Measurements from ENCODE around the gene FOXN3. TPM values are rescaled to one million over a fixed set of nuclear protein-coding genes. Genes with fewer than 3 reads are reported as not detected.

Gene FOXN3
- total and polyA plus RNA-seq, 2 donors (not counting 1 experiment from before 2014, with no cell fraction given): 27.9 to 33.3 TPM

- peak overlapping the region; percentile 27 for H2AFZ ChIP-seq (ENCODE audit: low read length)
- H3K9ac ChIP-seq (ENCODE audit: insufficient read depth, low read length): no peak overlapping the region
- no peak overlapping the region for H3K4me2 ChIP-seq (ENCODE audit: extremely low read depth, insufficient read depth, low read length)
- H3K4me3 ChIP-seq (replicated peaks in 1 of 4; ENCODE audit: control extremely low read depth in 1 of 4, insufficient read depth in 1 of 4, low read depth in 3 of 4, low read length in 4 of 4): no peak overlapping the region
- no peak for DNase-seq (ENCODE audit: low read depth in 2 of 2)
- no peaks in the 10 kb centered on the region for H3K36me3 ChIP-seq (ENCODE audit: control insufficient read depth, insufficient read depth, low read length)
- H4K20me1 ChIP-seq (ENCODE audit: control insufficient read depth, extremely low read depth, insufficient read depth, low read length): no peaks in the 10 kb centered on the region
- H3K27ac ChIP-seq (ENCODE audit: insufficient read depth, low read length): peak overlapping the region; percentile 40
- H3K9me3 ChIP-seq (ENCODE audit: control insufficient read depth, insufficient read depth, low read depth, low read length): no peaks in the 10 kb centered on the region
- H3K4me1 ChIP-seq (ENCODE audit: control insufficient read depth, extremely low read depth, insufficient read depth, low read length): peaks cover 2% of the 10 kb centered on the region
- no peaks in the 10 kb centered on the region for H3K27me3 ChIP-seq (ENCODE audit: control insufficient read depth, insufficient read depth, low read length)
- TF ChIP-seq EZH2 (IDR thresholded peaks at IDR 0.05; ENCODE audit: low read length, missing control alignments): no peak
- no peak for TF ChIP-seq CTCF (conservative IDR thresholded peaks at IDR 0.05 in 1 of 2, IDR thresholded peaks at IDR 0.05 in 1 of 2; ENCODE audit: low read depth in 1 of 2, low read length in 2 of 2)
- no peaks in the 10 kb centered on the region for H3K79me2 ChIP-seq (ENCODE audit: control insufficient read depth, insufficient read depth, low read length)
These were observed 65.9 kb downstream of the FOXN3 start for GRCh38 chr14:89351221-89351515.

- Histone ChIP-seq H3K4me1 (ENCODE audit: control insufficient read depth, extremely low read depth, insufficient read depth, low read length) (peaks cover 2% of the 10 kb centered on the region), H3K4me2 (ENCODE audit: extremely low read depth, insufficient read depth, low read length) (no peak overlapping the region), H3K79me2 (ENCODE audit: control insufficient read depth, insufficient read depth, low read length) (no peaks in the 10 kb centered on the region), H3K9me3 (ENCODE audit: control insufficient read depth, insufficient read depth, low read depth, low read length) (no peaks in the 10 kb centered on the region), H3K27me3 (ENCODE audit: control insufficient read depth, insufficient read depth, low read length) (no peaks in the 10 kb centered on the region), H2AFZ (ENCODE audit: low read length) (no peak overlapping the region), H3K9ac (ENCODE audit: insufficient read depth, low read length) (no peak overlapping the region), H4K20me1 (ENCODE audit: control insufficient read depth, extremely low read depth, insufficient read depth, low read length) (no peaks in the 10 kb centered on the region), H3K27ac (ENCODE audit: insufficient read depth, low read length) (no peak overlapping the region), H3K36me3 (ENCODE audit: control insufficient read depth, insufficient read depth, low read length) (no peaks in the 10 kb centered on the region), H3K4me3 (replicated peaks in 1 of 4; ENCODE audit: control extremely low read depth in 1 of 4, insufficient read depth in 1 of 4, low read depth in 3 of 4, low read length in 4 of 4) (no peak overlapping the region)
- TF ChIP-seq CTCF (conservative IDR thresholded peaks at IDR 0.05 in 1 of 2, IDR thresholded peaks at IDR 0.05 in 1 of 2; ENCODE audit: low read depth in 1 of 2, low read length in 2 of 2): no peak
- no peak for TF ChIP-seq EZH2 (IDR thresholded peaks at IDR 0.05; ENCODE audit: low read length, missing control alignments)
- no peak for DNase-seq (ENCODE audit: low read depth in 2 of 2)
These were observed 66.9 kb downstream of the FOXN3 start for GRCh38 chr14:89350152-89350551.

- H3K4me1 ChIP-seq (ENCODE audit: control insufficient read depth, extremely low read depth, insufficient read depth, low read length): peaks cover 2% of the 10 kb centered on the region
- no peak overlapping the region for H3K4me3 ChIP-seq (replicated peaks in 1 of 4; ENCODE audit: control extremely low read depth in 1 of 4, insufficient read depth in 1 of 4, low read depth in 3 of 4, low read length in 4 of 4)
- H3K27me3 ChIP-seq (ENCODE audit: control insufficient read depth, insufficient read depth, low read length): no peaks in the 10 kb centered on the region
- no peaks in the 10 kb centered on the region for H3K9me3 ChIP-seq (ENCODE audit: control insufficient read depth, insufficient read depth, low read depth, low read length)
- no peak overlapping the region for H3K27ac ChIP-seq (ENCODE audit: insufficient read depth, low read length)
- no peaks in the 10 kb centered on the region for H3K79me2 ChIP-seq (ENCODE audit: control insufficient read depth, insufficient read depth, low read length)
- TF ChIP-seq EZH2 (IDR thresholded peaks at IDR 0.05; ENCODE audit: low read length, missing control alignments): no peak
- TF ChIP-seq CTCF (conservative IDR thresholded peaks at IDR 0.05 in 1 of 2, IDR thresholded peaks at IDR 0.05 in 1 of 2; ENCODE audit: low read depth in 1 of 2, low read length in 2 of 2): no peak
- DNase-seq (ENCODE audit: low read depth in 2 of 2): peak; percentile 32 to 39
- no peak overlapping the region for H3K4me2 ChIP-seq (ENCODE audit: extremely low read depth, insufficient read depth, low read length)
- H3K9ac ChIP-seq (ENCODE audit: insufficient read depth, low read length): no peak overlapping the region
- no peaks in the 10 kb centered on the region for H3K36me3 ChIP-seq (ENCODE audit: control insufficient read depth, insufficient read depth, low read length)
- no peak overlapping the region for H2AFZ ChIP-seq (ENCODE audit: low read length)
- no peaks in the 10 kb centered on the region for H4K20me1 ChIP-seq (ENCODE audit: control insufficient read depth, extremely low read depth, insufficient read depth, low read length)
These were observed 67.6 kb downstream of the FOXN3 start for GRCh38 chr14:89349171-89350008.
